ENCODE results near the gene FAM3D.
"Not testable (repeated sequence)": the region's sequence is repeated elsewhere in the genome, so short reads cannot be mapped to it uniquely, and the experiment has no call there.

Gene FAM3D

DNA sequence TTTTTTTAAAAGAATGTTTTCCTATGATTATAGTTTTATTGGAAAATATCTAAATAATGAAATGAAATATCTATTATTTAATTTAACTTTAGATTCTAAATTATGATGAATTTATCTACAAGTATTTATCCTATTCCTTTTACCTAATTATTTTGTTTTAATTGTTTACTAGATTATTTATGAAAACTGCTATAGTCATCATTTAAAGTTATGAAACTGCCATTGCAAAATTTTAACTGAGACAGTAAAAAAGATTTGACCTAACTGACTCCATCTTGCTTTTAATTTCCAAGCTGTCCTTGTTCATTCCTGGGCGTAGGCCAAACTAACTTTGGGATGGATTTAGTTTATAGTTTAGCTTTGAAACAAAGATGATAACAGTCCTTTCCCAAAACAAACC is 25.9 kb upstream of the FAM3D start:
- H3K4me3 Mint-ChIP-seq, result no peak overlapping the region
- H3K4me1 Mint-ChIP-seq, result no peaks in the 10 kb centered on the region
- ATAC-seq, result no peak
- H3K27ac Mint-ChIP-seq, result no peak overlapping the region
- no peak for DNase-seq
- H3K27me3 Mint-ChIP-seq, result peaks cover 10% of the 10 kb centered on the region
- peaks cover 4 to 9% of the 10 kb centered on the region in 2 donors for H3K9me3 Mint-ChIP-seq

DNA sequence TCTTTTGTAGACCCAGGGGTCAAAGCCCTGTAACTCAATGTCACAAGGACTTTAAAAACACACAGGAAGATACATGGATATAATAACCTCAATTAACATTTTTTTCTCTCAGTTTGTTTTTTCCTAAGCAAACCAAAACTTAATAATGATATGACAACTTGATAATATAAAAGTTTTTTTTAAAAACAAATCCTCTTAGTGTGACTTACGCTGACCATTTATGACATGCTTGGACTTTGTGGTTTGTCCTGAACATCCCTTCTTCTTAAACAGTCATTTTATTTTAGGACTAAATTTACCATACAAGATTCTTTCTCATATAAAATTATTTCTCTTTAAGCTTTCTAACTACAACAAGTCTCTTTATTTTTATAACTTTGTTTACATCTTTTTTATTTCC is 25.4 kb upstream of the FAM3D start:
- peaks cover 10% of the 10 kb centered on the region for H3K27me3 Mint-ChIP-seq
- H3K9me3 Mint-ChIP-seq, result peaks cover 4 to 9% of the 10 kb centered on the region in 2 donors
- DNase-seq, result no peak
- no peak overlapping the region for H3K27ac Mint-ChIP-seq
- no peaks in the 10 kb centered on the region for H3K4me1 Mint-ChIP-seq
- no peak overlapping the region for H3K4me3 Mint-ChIP-seq
- ATAC-seq, result no peak

GRCh38 chr3:58690490-58690889 is 23.9 kb upstream of the FAM3D start:
- ATAC-seq (no peak), DNase-seq (no peak)
- Mint-ChIP-seq H3K27ac (no peak overlapping the region), H3K4me3 (no peak overlapping the region), H3K27me3 (peaks cover 10% of the 10 kb centered on the region), H3K4me1 (no peaks in the 10 kb centered on the region), H3K9me3 (peaks cover 4 to 9% of the 10 kb centered on the region in 2 donors)

DNA sequence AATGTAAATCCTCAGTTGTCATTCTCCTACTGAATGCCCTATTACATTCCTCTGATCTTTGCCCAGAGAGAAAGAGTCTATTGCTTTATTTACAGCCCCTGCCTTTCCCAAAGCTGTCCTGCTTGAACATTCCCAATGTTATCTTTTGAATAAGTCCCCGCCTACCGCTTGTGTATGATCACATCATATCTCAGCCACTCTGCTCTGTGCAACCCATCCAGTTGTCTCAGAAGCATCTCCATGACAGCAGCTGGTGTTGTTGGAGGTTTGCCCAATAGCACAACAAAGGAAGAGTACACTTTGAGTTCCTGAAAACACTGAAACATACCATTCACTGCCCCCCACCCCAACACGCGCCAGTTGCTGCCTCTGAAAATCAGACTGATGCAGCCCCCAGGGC is 22.0 kb upstream of the FAM3D start:
- H3K9me3 Mint-ChIP-seq, result peaks cover 4 to 9% of the 10 kb centered on the region in 2 donors

GRCh38 chr3:58686847-58687246 is 20.3 kb upstream of the FAM3D start:
- Mint-ChIP-seq H3K4me3 (no peak overlapping the region), H3K27me3 (no peaks in the 10 kb centered on the region), H3K4me1 (peaks cover 9% of the 10 kb centered on the region), H3K27ac (no peak overlapping the region), H3K9me3 (peaks cover 3 to 8% of the 10 kb centered on the region in 2 donors)
- no peak for ATAC-seq
- DNase-seq, result no peak

More for the DNA sequence above, 22.0 kb upstream of the FAM3D start:
- H3K27ac Mint-ChIP-seq, result no peak overlapping the region
- no peak overlapping the region for H3K4me3 Mint-ChIP-seq
- ATAC-seq, result no peak
- H3K27me3 Mint-ChIP-seq, result no peaks in the 10 kb centered on the region
- H3K4me1 Mint-ChIP-seq, result peaks cover 1% of the 10 kb centered on the region
- no peak for DNase-seq

DNA sequence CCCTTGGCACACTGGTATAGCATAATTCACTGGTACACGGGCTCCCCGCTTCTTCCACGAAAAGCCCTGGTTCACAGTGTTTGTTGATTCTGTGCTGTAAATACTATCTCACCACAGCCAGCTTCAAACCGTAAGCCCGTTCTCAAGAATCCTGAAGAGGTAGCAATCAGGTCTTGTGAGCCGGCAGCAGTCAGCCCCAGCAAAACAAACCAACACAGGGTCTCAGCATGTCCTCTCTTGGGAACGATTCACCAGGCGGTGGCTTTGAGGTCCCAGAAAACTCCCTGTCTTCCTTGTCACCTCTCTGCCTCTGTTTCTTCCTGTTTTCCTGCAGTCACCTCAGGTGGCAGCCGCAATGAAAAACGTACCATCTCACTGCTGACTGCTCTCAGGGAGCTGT is 19.1 kb upstream of the FAM3D start:
- H3K4me3 Mint-ChIP-seq, result no peak overlapping the region
- H3K4me1 Mint-ChIP-seq, result peaks cover 9% of the 10 kb centered on the region
- DNase-seq, result no peak
- H3K9me3 Mint-ChIP-seq, result no peaks in the 10 kb centered on the region
- peaks cover 9% of the 10 kb centered on the region for H3K27me3 Mint-ChIP-seq
- no peak overlapping the region for H3K27ac Mint-ChIP-seq
- no peak for ATAC-seq

- Mint-ChIP-seq H3K4me3 (no peak overlapping the region), H3K4me1 (peaks cover 9% of the 10 kb centered on the region), H3K9me3 (no peaks in the 10 kb centered on the region), H3K27ac (no peak overlapping the region), H3K27me3 (peaks cover 31% of the 10 kb centered on the region)
- ATAC-seq, result peak; percentile 76
- DNase-seq, result peak in 1 of 2 donors; percentile 29
Measured at GRCh38 chr3:58683466-58683865, 16.9 kb upstream of the FAM3D start.

- H3K27me3 Mint-ChIP-seq, result peaks cover 34% of the 10 kb centered on the region
Measured at GRCh38 chr3:58683001-58683458, 16.5 kb upstream of the FAM3D start.

GRCh38 chr3:58681863-58682262 is 15.3 kb upstream of the FAM3D start:
- H3K27ac Mint-ChIP-seq, result no peak overlapping the region
- ATAC-seq (no peak), DNase-seq (no peak)
- H3K9me3 Mint-ChIP-seq, result no peaks in the 10 kb centered on the region
- peaks cover 9% of the 10 kb centered on the region for H3K4me1 Mint-ChIP-seq
- no peak overlapping the region for H3K4me3 Mint-ChIP-seq
- peaks cover 45% of the 10 kb centered on the region for H3K27me3 Mint-ChIP-seq

More at GRCh38 chr3:58683001-58683458, 16.5 kb upstream of the FAM3D start:
- H3K27ac Mint-ChIP-seq, result no peak overlapping the region
- no peak overlapping the region for H3K4me3 Mint-ChIP-seq
- H3K9me3 Mint-ChIP-seq, result no peaks in the 10 kb centered on the region
- H3K4me1 Mint-ChIP-seq, result peaks cover 9% of the 10 kb centered on the region
- ATAC-seq, result peak; percentile 44
- no peak for DNase-seq

DNA sequence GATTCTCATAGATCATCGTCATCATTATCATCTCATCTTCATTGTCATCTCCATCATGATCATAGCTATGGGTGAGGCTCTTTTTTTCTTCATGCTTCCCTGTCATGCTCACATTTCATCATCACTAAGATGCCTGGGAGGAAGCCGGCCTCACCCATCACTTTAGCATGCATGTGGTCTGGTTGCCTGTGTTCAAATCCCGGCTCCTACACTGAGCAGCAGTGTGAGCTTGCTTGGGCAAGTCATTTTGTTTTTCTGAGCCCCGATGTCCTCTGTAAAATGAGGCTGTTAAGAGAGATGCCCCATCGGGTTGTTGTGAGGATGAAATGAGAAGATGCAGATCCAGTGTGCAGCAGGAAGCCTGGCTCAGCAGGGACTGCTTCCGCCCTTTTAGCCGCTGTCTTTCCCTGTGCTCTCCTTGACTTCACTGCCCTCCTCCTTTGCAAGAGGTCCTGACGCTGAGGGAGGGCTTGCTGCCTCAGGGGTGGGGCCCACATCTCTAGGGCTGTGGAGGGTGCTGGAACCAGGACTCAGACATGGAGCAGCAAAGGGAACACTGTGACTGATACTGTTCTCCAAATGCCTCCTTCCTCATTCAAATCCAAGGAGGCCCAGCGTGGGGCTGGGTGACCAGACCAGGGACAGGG is 14.4 kb upstream of the FAM3D start:
- no peak for ATAC-seq
- Mint-ChIP-seq H3K27ac (no peak overlapping the region), H3K27me3 (peaks cover 47% of the 10 kb centered on the region), H3K4me1 (peaks cover 9% of the 10 kb centered on the region), H3K4me3 (no peak overlapping the region), H3K9me3 (peaks cover 0 to under 1% of the 10 kb centered on the region in 2 donors)
- no peak for DNase-seq

- Mint-ChIP-seq H3K27ac (peak overlapping the region in 1 of 2 donors; percentile 21), H3K27me3 (peaks cover 56% of the 10 kb centered on the region), H3K4me1 (peaks cover 9% of the 10 kb centered on the region), H3K4me3 (no peak overlapping the region), H3K9me3 (peaks cover 6 to 10% of the 10 kb centered on the region in 2 donors)
- DNase-seq (no peak), ATAC-seq (no peak)
Measured at GRCh38 chr3:58679974-58680666, 13.5 kb upstream of the FAM3D start.

GRCh38 chr3:58679446-58679845 is 12.9 kb upstream of the FAM3D start:
- peaks cover 6 to 12% of the 10 kb centered on the region in 2 donors for H3K9me3 Mint-ChIP-seq
- no peak for DNase-seq
- H3K4me3 Mint-ChIP-seq, result no peak overlapping the region
- peaks cover 9% of the 10 kb centered on the region for H3K4me1 Mint-ChIP-seq
- no peak for ATAC-seq
- H3K27ac Mint-ChIP-seq, result no peak overlapping the region
- peaks cover 61% of the 10 kb centered on the region for H3K27me3 Mint-ChIP-seq

DNA sequence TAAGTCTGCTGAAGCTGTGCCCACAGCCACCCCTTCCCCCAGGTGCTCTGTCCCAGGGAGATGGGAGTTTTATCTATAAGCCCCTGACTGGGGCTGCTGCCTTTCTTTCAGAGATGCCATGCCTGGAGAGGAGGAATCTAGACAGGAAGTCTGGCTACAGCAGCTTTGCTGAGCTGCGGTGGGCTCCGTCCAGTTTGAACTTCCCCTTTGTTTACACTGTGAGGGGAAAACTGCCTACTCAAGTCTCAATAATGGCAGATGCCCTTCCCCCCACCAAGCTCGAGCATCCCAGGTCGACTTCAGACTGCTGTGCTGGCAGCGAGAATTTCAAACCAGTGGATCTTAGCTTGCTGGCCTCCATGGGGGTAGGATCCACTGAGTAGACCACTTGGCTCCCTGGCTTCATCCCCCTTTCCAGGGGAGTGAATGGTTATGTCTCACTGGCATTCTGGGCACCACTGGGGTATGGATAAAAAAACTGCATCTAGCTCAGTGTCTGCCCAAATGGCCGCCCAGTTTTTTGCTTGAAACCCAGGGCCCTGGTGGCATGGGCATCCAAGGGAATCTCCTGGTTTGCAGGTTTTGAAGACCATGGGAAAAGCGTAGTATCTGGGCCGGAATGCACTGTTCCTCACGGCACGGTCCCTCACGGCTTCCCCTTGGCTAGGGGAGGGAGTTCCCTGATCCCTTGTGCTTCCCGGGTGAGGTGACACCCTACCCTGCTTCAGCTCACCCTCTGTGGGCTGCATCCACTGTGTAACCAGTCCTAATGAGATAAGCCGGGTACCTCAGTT is 11.8 kb upstream of the FAM3D start:
- peaks cover 61% of the 10 kb centered on the region for H3K27me3 Mint-ChIP-seq
- peaks cover 7 to 23% of the 10 kb centered on the region in 2 donors for H3K9me3 Mint-ChIP-seq
- not testable (repeated sequence) for DNase-seq, H3K4me3 Mint-ChIP-seq, ATAC-seq, H3K4me1 Mint-ChIP-seq, H3K27ac Mint-ChIP-seq

GRCh38 chr3:58672880-58673279 is 6.3 kb upstream of the FAM3D start:
- no peak for DNase-seq
- H3K27ac Mint-ChIP-seq, result no peak overlapping the region
- H3K9me3 Mint-ChIP-seq, result peaks cover 10 to 23% of the 10 kb centered on the region in 2 donors
- H3K4me1 Mint-ChIP-seq, result no peaks in the 10 kb centered on the region
- H3K27me3 Mint-ChIP-seq, result peaks cover 32% of the 10 kb centered on the region
- ATAC-seq, result no peak
- H3K4me3 Mint-ChIP-seq, result no peak overlapping the region

- no peak overlapping the region for H3K4me3 Mint-ChIP-seq
- H3K4me1 Mint-ChIP-seq, result no peaks in the 10 kb centered on the region
- H3K27ac Mint-ChIP-seq, result no peak overlapping the region
- H3K27me3 Mint-ChIP-seq, result peaks cover 27% of the 10 kb centered on the region
- ATAC-seq, result no peak
- H3K9me3 Mint-ChIP-seq, result peaks cover 10 to 23% of the 10 kb centered on the region in 2 donors
- DNase-seq, result no peak
Measured at GRCh38 chr3:58672451-58672850, 5.9 kb upstream of the FAM3D start.
